Breast epithelium (tissue), 4 donors: ENCODE results near the gene NR5A1. TPM values are rescaled to one million over a fixed set of nuclear protein-coding genes. Genes with fewer than 3 reads are reported as not detected.

Experiments used
- DNase-seq, 2 donors: peaks; one replicate each; pipeline ENCODE4 v3.0.0-alpha.2; 2019; ENCODE audit warnings: low spot score in 2 of 2
- H3K27ac ChIP-seq, 2 donors: fragments of 200-600 bp; sonication (generic) in 1 of 2; one replicate each; pipeline ENCODE4 v1.5.1; 2016 to 2019; ENCODE audit warnings: mild to moderate bottlenecking in 1 of 2
- H3K27me3 ChIP-seq, 2 donors: fragments of 200-600 bp; sonication (generic) in 1 of 2; one replicate each; pipeline versions ENCODE4 v1.5.1 to v1.6.0; 2017 to 2019; ENCODE audit warnings: control low read depth in 1 of 2, mild to moderate bottlenecking in 1 of 2
- H3K36me3 ChIP-seq: fragments of 200-600 bp; one replicate; pipeline ENCODE4 v1.5.1; 2019
- H3K4me1 ChIP-seq, 2 donors: fragments of 200-600 bp; sonication (generic); one replicate each; pipeline ENCODE4 v1.5.1; 2016 to 2019; ENCODE audit warnings: control low read depth in 1 of 2
- H3K4me3 ChIP-seq, 3 donors: fragments of 200-600 bp; sonication (generic); 1 replicate in 2 of 3; 2 replicates in 1 of 3; pipeline ENCODE4 v1.5.1; 2016 to 2019; ENCODE audit warnings: mild to moderate bottlenecking in 3 of 3, moderate library complexity in 2 of 3
- H3K9me3 ChIP-seq, 2 donors: fragments of 200-600 bp; sonication (generic) in 1 of 2; one replicate each; pipeline ENCODE4 v1.5.1; 2016 to 2019; ENCODE audit warnings: control low read depth in 1 of 2
- CTCF ChIP-seq, 3 donors: fragments of 450-650 bp; IDR thresholded peaks; one replicate each; pipeline ENCODE4 v1.5.1; 2016 to 2017; ENCODE audit warnings: antibody characterized with exemption in 3 of 3, mild to moderate bottlenecking in 3 of 3, moderate library complexity in 3 of 3
- POLR2A ChIP-seq: fragments of 450-650 bp; IDR thresholded peaks from one replicate; pipeline ENCODE4 v1.6.1; 2016; ENCODE audit warnings: antibody characterized with exemption, mild to moderate bottlenecking, moderate library complexity
- POLR2AphosphoS5 ChIP-seq, 3 donors: sonication (generic); formaldehyde crosslinking; IDR thresholded peaks; one replicate each; pipeline ENCODE4 v1.6.1; 2017; ENCODE audit warnings: antibody characterized with exemption in 3 of 3
- intact Hi-C: fragments of 100-400 bp; cut with DNase I; formaldehyde crosslinking; loops from one replicate; pipeline ENCODE4 v1.15.1; 2023; ENCODE audit warnings: low total_unique reads
- total RNA-seq, 3 donors: library from RNA; depleted of rRNA; stranded (reverse); fragments of >200 nt; gene quantifications; one replicate each; pipeline ENCODE4 v1.1.0, GENCODE V29; 2016

The NR5A1 gene
- total RNA-seq, 3 donors from 2014 or later: not detected

GRCh38 chr9:124518116-124518515 lies 10.9 kb upstream of the NR5A1 start:
- H3K4me1 ChIP-seq: no peaks in the 10 kb centered on the region
- no peaks in the 10 kb centered on the region for H3K27me3 ChIP-seq
- intact Hi-C loops: no loop called here
- no peak overlapping the region for H3K27ac ChIP-seq
- H3K36me3 ChIP-seq: no peaks in the 10 kb centered on the region
- no peak for DNase-seq
- H3K9me3 ChIP-seq: no peaks in the 10 kb centered on the region
- TF ChIP-seq POLR2A (no peak), POLR2AphosphoS5 (IDR thresholded peaks at IDR 0.05) (no peak), CTCF (IDR thresholded peaks at IDR 0.05) (no peak)
- no peak overlapping the region for H3K4me3 ChIP-seq

GRCh38 chr9:124517600-124517999 lies 10.4 kb upstream of the NR5A1 start:
- Histone ChIP-seq H3K4me3 (no peak overlapping the region), H3K36me3 (no peaks in the 10 kb centered on the region), H3K27me3 (no peaks in the 10 kb centered on the region), H3K9me3 (no peaks in the 10 kb centered on the region), H3K4me1 (no peaks in the 10 kb centered on the region), H3K27ac (no peak overlapping the region)
- DNase-seq: no peak
- TF ChIP-seq POLR2AphosphoS5 (IDR thresholded peaks at IDR 0.05) (no peak), CTCF (IDR thresholded peaks at IDR 0.05) (no peak), POLR2A (no peak)
- intact Hi-C loops: no loop called here

- H3K27ac ChIP-seq: no peak overlapping the region
- H3K4me3 ChIP-seq: no peak overlapping the region
- H3K27me3 ChIP-seq: no peaks in the 10 kb centered on the region
- no peaks in the 10 kb centered on the region for H3K36me3 ChIP-seq
- no peaks in the 10 kb centered on the region for H3K4me1 ChIP-seq
- no peaks in the 10 kb centered on the region for H3K9me3 ChIP-seq
- TF ChIP-seq CTCF (IDR thresholded peaks at IDR 0.05) (no peak), POLR2AphosphoS5 (IDR thresholded peaks at IDR 0.05) (no peak), POLR2A (no peak)
- no peak for DNase-seq
- intact Hi-C loops: no loop called here
Measured at GRCh38 chr9:124514874-124515273, 7.7 kb upstream of the NR5A1 start.

- no peaks in the 10 kb centered on the region for H3K4me1 ChIP-seq
- H3K4me3 ChIP-seq: no peak overlapping the region
- intact Hi-C loops: no loop called here
- no peak overlapping the region for H3K27ac ChIP-seq
- no peaks in the 10 kb centered on the region for H3K9me3 ChIP-seq
- DNase-seq: no peak
- TF ChIP-seq CTCF (IDR thresholded peaks at IDR 0.05) (no peak), POLR2A (no peak), POLR2AphosphoS5 (IDR thresholded peaks at IDR 0.05) (no peak)
- H3K27me3 ChIP-seq: no peaks in the 10 kb centered on the region
- H3K36me3 ChIP-seq: no peaks in the 10 kb centered on the region
Measured at GRCh38 chr9:124514125-124514524, 6.9 kb upstream of the NR5A1 start.

- no peak overlapping the region for H3K27ac ChIP-seq
- intact Hi-C loops: no loop called here
- no peak for TF ChIP-seq POLR2A
- TF ChIP-seq POLR2AphosphoS5 (IDR thresholded peaks at IDR 0.05): no peak
- no peak for TF ChIP-seq CTCF (IDR thresholded peaks at IDR 0.05)
- H3K4me1 ChIP-seq: no peaks in the 10 kb centered on the region
- no peaks in the 10 kb centered on the region for H3K9me3 ChIP-seq
- no peak for DNase-seq
- no peaks in the 10 kb centered on the region for H3K36me3 ChIP-seq
- H3K4me3 ChIP-seq: no peak overlapping the region
- no peaks in the 10 kb centered on the region for H3K27me3 ChIP-seq
Measured at GRCh38 chr9:124513376-124513994, 6.3 kb upstream of the NR5A1 start.
